Brain microvascular endothelial cell (primary cell): ENCODE data around the gene ZFAND3.
"Not testable (repeated sequence)": the region's sequence is repeated elsewhere in the genome, so short reads cannot be mapped to it uniquely, and the experiment has no call there.

ENCODE experiments used
- DNase-seq: peaks from one replicate; pipeline ENCODE4 v3.0.0-alpha.2; 2020
- H3K27ac ChIP-seq: fragments of 250-450 bp; sonication (Bioruptor Pico); 2 replicates; pipeline ENCODE4 v1.5.1; 2020; ENCODE audit warnings: mild to moderate bottlenecking, moderate library complexity
- H3K27me3 ChIP-seq: fragments of 250-450 bp; sonication (Bioruptor Pico); replicated peaks from 2 replicates; pipeline ENCODE4 v1.5.1; 2020; ENCODE audit warnings: mild to moderate bottlenecking
- H3K36me3 ChIP-seq: fragments of 250-450 bp; sonication (Bioruptor Pico); replicated peaks from 2 replicates; pipeline ENCODE4 v1.5.1; 2020; ENCODE audit warnings: mild to moderate bottlenecking
- H3K4me3 ChIP-seq: 2 replicates; pipeline ENCODE4 v1.5.1; 2011; ENCODE audit warnings: low read depth, mild to moderate bottlenecking, control low read depth, low read length, moderate library complexity
- CTCF ChIP-seq: IDR thresholded peaks from 2 replicates; pipeline ENCODE4 v1.5.1; 2011; ENCODE audit warnings: low read depth, mild to moderate bottlenecking, moderate library complexity, low read length, control low read depth, inconsistent platforms; ENCODE audit errors: missing control alignments
- in situ Hi-C: cut with HindIII; loops from 2 replicates; pipeline ENCODE4 v1.10.0; 2017; ENCODE audit warnings: low sequenced_read_pairs, low pct_ligation_motif_present

Gene ZFAND3

DNA sequence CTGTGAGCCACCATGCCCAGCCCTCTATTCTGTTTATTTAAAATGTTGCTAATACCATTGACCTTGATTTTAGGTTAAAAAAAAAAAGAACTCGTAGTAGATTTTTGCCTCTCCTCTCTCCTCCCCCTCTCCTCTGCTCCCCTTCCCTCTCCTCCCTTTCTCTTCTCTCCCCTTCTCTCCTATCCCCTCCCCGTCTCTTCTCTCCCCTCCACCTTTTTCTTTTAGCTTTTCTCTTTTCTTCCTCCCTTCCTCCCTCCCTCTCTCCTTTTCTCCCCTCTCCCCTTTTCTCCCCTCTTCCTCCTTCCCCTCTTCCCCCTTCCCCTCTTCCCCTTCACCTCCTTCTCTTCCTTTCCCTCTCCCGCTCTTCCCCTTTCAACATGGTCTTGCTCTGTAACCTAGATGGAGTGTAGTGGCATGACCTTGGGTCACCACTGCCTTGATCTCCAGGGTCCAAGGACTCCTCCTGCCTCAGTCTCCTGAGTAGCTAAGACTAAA, 223.8 kb downstream of the ZFAND3 start:
- no peak for DNase-seq
- Histone ChIP-seq H3K4me3 (no peak overlapping the region), H3K27ac (no peak overlapping the region), H3K27me3 (no peaks in the 10 kb centered on the region), H3K36me3 (no peaks in the 10 kb centered on the region)
- in situ Hi-C loops: no loop called here
- no peak for TF ChIP-seq CTCF

DNA sequence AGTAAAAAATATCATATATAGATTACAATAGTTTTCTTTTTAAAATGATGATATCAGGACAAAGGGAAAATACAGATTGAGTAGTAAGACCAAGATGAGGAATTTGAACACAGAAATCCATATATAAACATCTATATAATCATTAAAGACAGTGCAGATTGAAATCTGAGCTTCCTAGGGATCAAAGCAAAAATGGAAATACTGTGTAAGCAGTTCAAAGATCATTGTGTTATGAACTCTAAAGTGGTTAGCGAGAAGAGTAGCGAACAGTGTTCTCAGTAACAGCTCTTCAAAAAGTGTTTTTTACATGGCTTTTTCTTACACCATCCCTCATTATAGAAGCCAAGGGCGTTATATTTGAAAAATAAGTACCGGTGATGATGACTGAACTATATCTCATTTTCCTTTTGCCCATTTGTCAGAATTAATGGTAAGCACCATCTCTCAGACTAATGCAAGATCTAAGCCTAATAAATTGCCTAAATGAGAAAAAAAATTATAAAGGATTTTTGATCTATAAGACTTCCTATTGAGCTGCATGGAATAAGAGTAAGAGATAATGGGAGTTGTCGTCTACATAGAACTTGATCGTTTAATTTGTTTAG, 226.3 kb downstream of the ZFAND3 start:
- H3K27me3 ChIP-seq: no peaks in the 10 kb centered on the region
- no peak overlapping the region for H3K4me3 ChIP-seq
- no peak for DNase-seq
- no peaks in the 10 kb centered on the region for H3K36me3 ChIP-seq
- in situ Hi-C loops: no loop called here
- no peak for TF ChIP-seq CTCF
- no peak overlapping the region for H3K27ac ChIP-seq

DNA sequence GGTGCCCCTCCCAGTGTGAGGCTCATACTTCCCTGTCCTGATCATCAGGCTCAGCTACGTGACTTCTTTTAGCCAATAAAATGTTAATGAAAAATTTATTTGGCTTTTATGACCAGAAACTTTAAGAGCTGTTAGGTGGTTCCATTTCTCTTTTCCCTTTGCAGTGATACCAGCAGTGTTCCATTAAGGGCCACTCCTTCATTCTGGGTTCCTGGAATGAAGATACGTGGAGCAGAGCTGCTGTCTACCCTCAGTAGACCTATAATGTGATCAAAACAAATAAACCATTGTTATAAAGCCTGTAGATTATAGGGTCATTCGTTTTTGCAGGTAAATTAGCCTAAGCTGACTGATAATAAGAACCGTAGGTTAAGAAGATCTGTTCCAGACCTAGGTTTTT, 228.0 kb downstream of the ZFAND3 start:
- Histone ChIP-seq H3K27ac (no peak overlapping the region), H3K27me3 (no peaks in the 10 kb centered on the region), H3K36me3 (no peaks in the 10 kb centered on the region), H3K4me3 (no peak overlapping the region)
- DNase-seq: no peak
- TF ChIP-seq CTCF: no peak
- in situ Hi-C loops: no loop called here

GRCh38 chr6:38049861-38050397, 230.4 kb downstream of the ZFAND3 start:
- H3K27me3 ChIP-seq, H3K4me3 ChIP-seq, DNase-seq, H3K27ac ChIP-seq, H3K36me3 ChIP-seq, in situ Hi-C loops: not testable (repeated sequence)

GRCh38 chr6:38051819-38052434, 232.4 kb downstream of the ZFAND3 start:
- Histone ChIP-seq H3K4me3 (no peak overlapping the region), H3K27me3 (no peaks in the 10 kb centered on the region), H3K27ac (no peak overlapping the region), H3K36me3 (no peaks in the 10 kb centered on the region)
- in situ Hi-C loops: no loop called here
- TF ChIP-seq CTCF: no peak
- no peak for DNase-seq

GRCh38 chr6:38054527-38055202, 235.1 kb downstream of the ZFAND3 start:
- no peak for TF ChIP-seq CTCF
- in situ Hi-C loops: no loop called here
- H3K4me3 ChIP-seq: no peak overlapping the region
- DNase-seq: no peak
- no peak overlapping the region for H3K27ac ChIP-seq
- no peaks in the 10 kb centered on the region for H3K36me3 ChIP-seq
- H3K27me3 ChIP-seq: no peaks in the 10 kb centered on the region
